GM19455 (cell line): ENCODE measurements around the gene RANBP3.

Source experiments
- ATAC-seq: cut with Tn5 transposase; IDR thresholded peaks from one replicate; pipeline ENCODE4 v1.9.1; 2021; ENCODE audit not compliant: unreplicated experiment

The RANBP3 gene

GRCh38 chr19:5907241-5907640 lies 70.7 kb downstream of the RANBP3 start:
- no peak for ATAC-seq

DNA sequence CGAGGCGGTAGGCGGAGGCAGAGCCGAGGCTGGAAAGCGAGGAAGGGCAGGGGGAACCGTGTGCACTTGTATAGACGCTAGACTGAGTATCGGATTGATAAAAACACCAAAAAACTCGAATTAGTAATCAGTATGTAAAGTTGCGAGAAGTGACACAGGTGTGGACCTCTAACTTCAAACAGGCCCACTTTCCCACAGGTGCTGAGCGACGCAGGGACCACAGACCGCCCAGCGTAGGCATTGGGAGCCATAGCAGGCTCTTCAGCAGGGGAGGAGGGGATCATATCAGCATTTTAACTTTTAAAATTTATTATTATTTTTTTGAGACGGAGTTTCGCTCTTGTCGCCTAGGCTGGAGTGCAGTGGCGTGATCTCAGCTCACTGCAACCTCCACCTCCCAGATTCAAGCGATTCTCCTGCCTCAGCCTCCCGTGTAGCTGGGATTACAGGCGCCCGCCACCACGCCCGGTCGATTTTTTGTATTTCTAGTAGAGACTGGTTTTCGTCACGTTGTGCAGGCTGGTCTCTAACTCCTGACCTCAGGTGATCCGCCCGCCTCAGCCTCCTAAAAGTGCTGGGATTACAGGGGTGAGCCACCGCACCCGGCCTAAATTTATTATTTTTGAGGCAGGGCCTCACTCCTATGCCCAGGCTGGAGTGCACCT lies 72.7 kb downstream of the RANBP3 start:
- no peak for ATAC-seq

DNA sequence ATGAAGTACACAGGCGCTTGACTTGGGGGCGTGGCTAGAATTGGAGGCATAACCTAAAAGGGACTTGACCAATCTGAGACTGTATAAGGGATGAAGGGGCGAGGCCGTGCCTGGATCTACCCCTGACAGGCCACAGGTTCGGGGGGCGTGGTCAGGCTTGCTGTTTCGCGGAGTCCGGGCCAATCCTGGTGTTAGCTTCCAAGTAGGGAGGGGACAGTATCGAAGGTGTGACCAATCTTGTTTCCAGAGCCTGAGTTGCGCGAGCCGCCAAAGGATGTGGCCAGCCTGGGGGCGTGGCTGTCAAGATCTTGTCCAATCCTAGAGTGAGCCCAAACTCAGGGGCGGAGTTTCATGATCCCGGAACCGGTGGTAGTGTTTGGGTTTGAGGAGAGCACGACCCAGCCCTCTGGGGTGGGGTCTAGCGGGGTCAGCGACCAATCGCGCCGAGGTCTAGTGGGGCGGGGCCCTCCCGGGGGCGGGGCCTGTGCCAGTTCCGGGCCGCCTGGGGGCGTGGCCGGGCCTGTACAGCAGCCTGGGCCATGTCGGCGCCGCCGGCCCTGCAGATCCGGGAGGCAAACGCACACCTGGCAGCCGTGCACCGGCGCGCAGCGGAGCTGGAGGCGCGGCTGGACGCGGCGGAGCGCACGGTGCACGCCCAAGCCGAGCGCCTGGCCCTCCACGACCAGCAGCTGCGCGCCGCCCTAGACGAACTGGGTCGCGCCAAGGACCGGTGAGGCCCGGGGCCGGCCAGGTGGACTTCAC lies 73.4 kb downstream of the RANBP3 start, which contains the start of gene VMAC:
TSS of gene VMAC (plus strand) at position 521 of the 762 bp plus-strand sequence. CDS start at position 540, 19 bp downstream.
- peak; percentile 77 for ATAC-seq

DNA sequence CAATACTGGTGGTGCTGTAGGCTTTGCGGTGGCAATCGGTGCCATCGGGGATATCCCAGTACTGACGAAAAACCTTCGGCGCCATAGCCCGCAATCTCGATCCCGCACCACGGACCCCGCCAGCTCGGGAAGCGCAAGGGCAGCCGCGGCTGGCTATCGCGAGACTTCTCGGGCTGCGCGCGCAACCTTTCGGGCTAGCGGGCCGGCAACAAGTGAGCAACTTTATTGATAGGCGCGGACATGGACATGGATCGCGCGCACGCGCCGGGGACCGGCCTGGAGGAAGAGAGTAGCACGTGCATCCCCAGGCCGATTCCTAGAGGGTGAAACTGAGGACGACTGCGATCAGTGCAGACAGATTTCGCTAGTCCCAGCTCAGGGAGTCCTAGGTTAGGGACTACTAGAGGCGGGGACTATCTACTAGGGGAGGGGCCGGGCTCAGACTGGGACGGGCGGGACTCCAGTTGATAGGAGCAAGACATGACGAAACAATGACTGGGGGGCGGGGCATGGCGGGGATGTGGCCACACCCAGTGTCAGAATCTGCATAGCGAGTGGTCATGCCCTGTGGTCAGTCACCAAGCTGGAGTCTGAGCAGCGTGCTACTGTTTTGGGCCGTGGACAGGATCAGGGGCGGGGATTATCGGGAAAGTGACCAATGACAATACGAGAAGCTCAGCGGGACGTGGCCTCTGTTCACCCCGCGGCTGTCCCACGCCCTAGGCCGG lies 74.2 kb downstream of the RANBP3 start, which contains the start of gene NDUFA11:
TSS of gene NDUFA11 (minus strand) at position 167 of the 728 bp plus-strand sequence. CDS start at position 85, 82 bp downstream.
- ATAC-seq, result peak; percentile 38

- no peak for ATAC-seq
Measured at GRCh38 chr19:5903056-5903623, 74.8 kb downstream of the RANBP3 start.

- no peak for ATAC-seq
Measured at GRCh38 chr19:5900976-5901375, 77.0 kb downstream of the RANBP3 start.

GRCh38 chr19:5899728-5900526 lies 78.0 kb downstream of the RANBP3 start:
- no peak for ATAC-seq

DNA sequence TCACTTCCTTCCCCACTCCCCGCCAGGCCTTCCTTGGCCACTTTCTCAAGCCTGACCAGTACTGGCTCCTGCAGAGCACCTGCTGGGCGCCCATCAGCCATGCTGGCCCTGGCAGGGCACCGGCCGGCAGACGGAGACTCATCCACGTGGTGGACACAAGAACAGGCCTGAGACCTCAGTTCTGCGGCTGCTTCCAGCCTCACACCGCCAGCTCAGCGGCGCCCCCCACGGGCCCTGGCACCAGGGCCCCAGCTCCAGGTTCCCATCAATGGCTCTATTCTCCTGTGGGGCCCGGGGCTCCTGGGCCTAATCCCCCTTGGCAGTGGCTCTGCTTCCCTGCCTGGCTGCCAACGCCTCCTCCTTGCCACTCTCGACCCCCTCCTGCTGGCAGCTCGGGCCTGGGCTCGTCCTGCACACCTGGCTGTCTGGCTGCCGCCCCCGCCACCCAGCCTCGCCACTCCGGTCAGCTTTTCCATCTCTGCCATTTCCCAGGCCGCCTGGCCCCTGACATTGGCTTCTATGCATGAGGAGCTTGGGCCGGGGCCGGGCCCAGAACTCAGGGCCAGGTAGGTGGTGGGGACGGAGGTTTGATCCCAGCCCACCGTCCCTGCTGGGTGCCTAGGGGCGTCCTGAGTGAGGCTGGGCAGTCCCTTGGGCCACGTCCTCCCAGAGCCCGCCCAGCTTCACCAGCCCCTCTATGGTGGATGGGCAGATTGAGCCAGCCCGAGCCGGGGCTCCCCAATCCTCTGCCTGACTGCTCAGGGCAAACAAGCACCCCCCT lies 80.6 kb downstream of the RANBP3 start:
- ATAC-seq, result no peak

- no peak for ATAC-seq
Measured at GRCh38 chr19:5896365-5897076, 81.4 kb downstream of the RANBP3 start.

DNA sequence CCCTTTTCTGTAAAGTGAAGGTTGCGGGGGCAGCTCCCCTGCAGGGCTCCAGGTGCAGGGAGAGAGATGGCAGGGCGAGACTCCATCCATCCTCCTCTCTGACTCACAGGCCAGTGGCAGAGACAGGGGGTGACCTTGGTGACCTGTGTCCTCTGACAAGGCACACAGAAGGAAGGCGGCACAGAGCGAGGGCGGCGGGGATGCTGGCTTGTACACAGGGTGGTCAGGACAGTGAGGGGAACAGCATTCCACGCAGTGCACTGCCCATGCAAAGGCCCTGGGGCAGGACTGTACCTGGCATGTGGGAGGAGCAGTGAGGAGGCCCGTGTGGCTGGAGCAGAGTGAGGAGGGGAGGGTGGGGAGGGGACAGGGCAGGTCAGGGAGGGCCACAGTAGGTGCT lies 82.0 kb downstream of the RANBP3 start:
- ATAC-seq, result no peak

DNA sequence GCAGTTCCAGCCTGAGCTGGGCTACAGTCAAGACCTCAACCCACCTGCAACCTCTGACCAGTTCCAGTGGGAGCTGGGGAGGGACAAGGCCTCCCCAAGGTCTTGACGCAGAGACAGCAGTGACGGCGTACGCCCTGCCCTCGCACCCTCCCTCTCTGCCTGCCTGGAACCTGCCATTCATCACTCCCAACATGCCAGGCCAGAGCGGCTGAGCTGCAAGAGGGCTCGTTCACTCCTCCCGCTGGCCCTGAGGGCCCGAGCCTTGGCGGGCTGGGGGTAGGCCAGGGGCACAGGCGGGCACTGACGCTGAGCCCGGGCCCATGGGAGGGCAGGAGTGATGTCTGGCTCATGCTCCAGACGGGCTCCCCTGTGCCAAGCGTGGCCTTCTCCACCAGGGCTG lies 82.5 kb downstream of the RANBP3 start:
- ATAC-seq, result no peak

DNA sequence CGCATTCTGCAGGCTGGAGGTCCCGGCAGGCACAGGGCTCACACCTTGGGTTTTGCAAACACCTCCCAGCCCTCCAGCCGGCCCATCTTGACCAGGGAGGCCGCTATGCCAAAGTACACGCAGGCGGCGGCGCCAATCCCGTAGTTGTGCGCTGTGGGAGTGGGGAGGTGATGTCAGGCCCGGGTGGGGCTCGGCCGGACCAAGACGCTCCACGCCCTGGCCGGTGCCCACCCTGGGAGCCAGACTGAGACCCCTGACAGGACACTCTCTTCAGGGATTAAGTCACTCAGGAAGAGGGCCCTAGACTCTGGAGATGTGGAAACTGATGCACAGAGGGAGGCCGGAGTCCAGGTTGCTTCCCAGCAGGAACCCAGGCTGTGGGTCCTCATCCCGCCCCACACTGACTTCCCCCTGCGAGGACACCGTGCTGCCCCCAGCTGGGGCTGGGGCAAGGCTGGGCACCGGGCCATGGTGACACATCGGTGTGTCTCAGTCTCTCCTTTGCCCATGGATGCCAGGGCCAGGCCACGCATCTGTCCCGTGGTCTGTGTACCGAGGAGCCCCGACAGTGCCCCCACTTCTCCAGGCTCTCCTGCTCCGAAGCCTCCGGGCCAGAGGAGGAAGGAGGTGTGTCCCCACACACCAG lies 83.1 kb downstream of the RANBP3 start:
- no peak for ATAC-seq

DNA sequence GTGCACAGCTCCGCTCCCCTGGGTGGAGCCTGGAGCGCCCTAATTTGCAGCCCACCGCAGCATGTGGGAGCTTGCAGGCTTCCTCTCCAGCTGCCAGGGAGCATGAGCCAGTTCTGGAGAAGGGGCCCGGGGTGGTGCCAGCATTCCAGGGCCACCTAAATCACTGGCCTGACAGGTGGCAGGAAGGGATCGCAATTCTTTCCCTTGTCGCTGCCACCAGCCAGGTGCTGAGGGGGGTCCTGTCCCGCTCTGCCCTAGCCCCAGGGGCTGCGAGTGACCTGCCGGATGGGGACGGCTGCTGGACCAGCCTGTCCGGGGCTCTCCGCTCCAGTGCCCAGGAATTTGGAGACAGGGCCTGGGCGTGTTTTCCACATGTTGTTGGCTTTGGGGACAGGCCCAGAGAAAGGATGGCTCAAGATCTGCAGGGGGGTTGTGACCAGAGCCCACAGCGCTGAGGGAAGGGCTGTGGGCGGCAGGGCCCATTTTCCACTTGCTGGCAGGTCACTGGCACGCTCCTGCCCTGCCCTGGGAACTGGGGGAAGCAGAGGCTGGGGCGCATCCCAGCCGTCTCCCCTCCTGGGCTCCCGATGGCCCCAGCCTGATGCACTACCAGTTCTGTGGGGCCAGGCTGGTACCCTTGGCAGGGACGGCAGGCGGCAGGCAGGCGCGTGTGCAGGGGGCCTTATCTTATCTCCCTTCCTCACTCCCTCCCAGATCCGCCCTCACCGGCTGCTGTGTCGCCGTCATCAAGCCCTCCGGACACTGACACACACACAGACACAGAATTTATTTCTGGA lies 83.8 kb downstream of the RANBP3 start:
- no peak for ATAC-seq

GRCh38 chr19:5893296-5893903 lies 84.5 kb downstream of the RANBP3 start:
- ATAC-seq, result no peak

DNA sequence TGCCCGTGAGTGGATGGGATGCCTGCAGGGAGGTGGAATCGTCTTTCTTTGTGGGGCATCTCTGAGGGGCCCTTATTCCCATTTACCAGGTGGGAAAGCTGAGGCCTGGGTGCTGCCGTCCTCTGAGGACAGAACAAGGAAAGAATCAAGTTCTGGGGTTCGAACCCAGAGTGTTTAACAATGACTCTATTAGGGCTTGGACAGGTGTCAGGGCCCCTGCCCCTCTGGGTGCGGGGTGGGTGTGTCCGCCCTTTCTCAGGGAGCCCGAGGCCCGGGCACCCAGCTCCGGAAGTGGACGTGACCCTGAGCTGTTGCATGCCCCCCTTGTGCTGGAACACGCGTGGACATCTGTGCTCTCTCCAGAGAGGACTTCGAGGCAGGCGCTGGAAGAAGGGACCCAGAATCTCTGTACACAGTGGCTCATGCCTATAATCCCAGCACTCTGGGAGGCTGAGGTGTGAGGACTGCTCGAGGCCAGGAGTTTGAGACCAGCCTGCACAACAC lies 85.1 kb downstream of the RANBP3 start:
- ATAC-seq, result no peak

DNA sequence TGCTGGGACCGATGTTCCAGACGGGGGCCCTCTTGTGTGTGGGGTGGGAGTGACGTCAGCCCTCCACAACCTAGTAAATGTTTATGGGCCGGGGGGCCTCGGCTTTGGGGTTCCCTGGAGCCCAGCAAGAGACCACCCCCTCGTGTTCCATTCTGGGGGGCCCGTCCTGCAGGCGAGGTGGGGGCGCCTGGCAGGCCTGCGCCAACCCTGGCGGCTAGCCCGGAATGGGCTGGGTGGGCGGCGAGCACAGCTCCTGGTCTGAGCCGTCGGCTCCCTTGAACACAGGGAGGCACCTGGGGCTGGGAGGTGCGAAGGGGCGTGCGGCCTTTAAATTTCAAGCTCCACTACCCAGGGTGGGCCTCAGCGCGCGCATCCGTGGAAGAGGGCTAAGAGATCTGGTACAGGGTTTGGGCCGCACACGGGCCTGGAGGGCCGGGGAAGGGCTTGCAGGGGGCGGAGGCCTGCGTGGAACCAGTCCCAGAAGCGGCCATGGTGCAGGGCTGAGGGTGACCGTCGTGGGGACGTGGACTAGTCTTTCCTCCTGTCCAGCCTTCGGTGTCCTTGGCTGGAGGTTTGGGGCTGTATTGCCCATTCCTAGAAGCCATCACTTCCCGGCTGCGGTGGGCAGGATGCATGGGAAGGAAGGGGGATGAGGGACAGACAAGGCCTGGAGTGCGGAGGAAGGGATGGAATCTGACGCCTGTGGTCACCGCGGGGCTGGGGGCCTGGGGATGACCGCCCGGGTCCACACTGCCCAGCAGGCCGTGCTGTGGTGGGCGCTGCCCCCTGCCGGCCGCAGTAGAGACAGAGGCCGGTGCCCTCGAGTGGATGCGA lies 85.8 kb downstream of the RANBP3 start:
- ATAC-seq, result no peak
